Activated T-cell treated with anti-CD3 and anti-CD28 coated beads, Interleukin-2, amount 50 U/mL, for 24 hours (primary cell): ENCODE results near the gene TOMM22.

ENCODE experiments used
- DNase-seq: peaks from one replicate; pipeline ENCODE4 v3.0.0-alpha.2; 2020
- H3K27ac Mint-ChIP-seq: 2 replicates; pipeline ENCODE4 v1.8.0; 2020; ENCODE audit warnings: mild to moderate bottlenecking, mixed read lengths
- H3K27me3 Mint-ChIP-seq: 2 replicates; pipeline ENCODE4 v1.8.0; 2020; ENCODE audit warnings: mixed read lengths
- H3K36me3 Mint-ChIP-seq: 2 replicates; pipeline ENCODE4 v1.8.0; 2020; ENCODE audit warnings: low read depth, mixed read lengths
- H3K4me1 Mint-ChIP-seq: 2 replicates; pipeline ENCODE4 v1.8.0; 2020; ENCODE audit warnings: low read depth, mixed read lengths
- H3K4me3 Mint-ChIP-seq: 2 replicates; pipeline ENCODE4 v1.8.0; 2020; ENCODE audit warnings: mild to moderate bottlenecking, moderate library complexity, mixed read lengths
- H3K9me3 Mint-ChIP-seq: 2 replicates; pipeline ENCODE4 v1.8.0; 2020; ENCODE audit warnings: mixed read lengths

Gene TOMM22

GRCh38 chr22:38674888-38675287 is 6.9 kb upstream of the TOMM22 start:
- no peak overlapping the region for H3K27ac Mint-ChIP-seq
- H3K4me1 Mint-ChIP-seq = no peaks in the 10 kb centered on the region
- H3K27me3 Mint-ChIP-seq = no peaks in the 10 kb centered on the region
- no peak overlapping the region for H3K4me3 Mint-ChIP-seq
- no peak for DNase-seq
- peaks cover 32% of the 10 kb centered on the region for H3K36me3 Mint-ChIP-seq
- H3K9me3 Mint-ChIP-seq = no peaks in the 10 kb centered on the region

- H3K9me3 Mint-ChIP-seq = no peaks in the 10 kb centered on the region
- H3K27ac Mint-ChIP-seq = no peak overlapping the region
- peaks cover 29% of the 10 kb centered on the region for H3K36me3 Mint-ChIP-seq
- H3K4me1 Mint-ChIP-seq = no peaks in the 10 kb centered on the region
- DNase-seq = no peak
- H3K27me3 Mint-ChIP-seq = no peaks in the 10 kb centered on the region
- no peak overlapping the region for H3K4me3 Mint-ChIP-seq
These were observed 5.9 kb upstream of the TOMM22 start for GRCh38 chr22:38675833-38676232.

- peak overlapping the region; percentile 11 for H3K27ac Mint-ChIP-seq
- no peaks in the 10 kb centered on the region for H3K9me3 Mint-ChIP-seq
These were observed 3.1 kb downstream of the TOMM22 start for GRCh38 chr22:38684895-38685294.

GRCh38 chr22:38685761-38686160 is 4.0 kb downstream of the TOMM22 start:
- DNase-seq = no peak
- no peak overlapping the region for H3K4me3 Mint-ChIP-seq
- H3K36me3 Mint-ChIP-seq = peaks cover 88% of the 10 kb centered on the region
- H3K9me3 Mint-ChIP-seq = no peaks in the 10 kb centered on the region
- no peak overlapping the region for H3K27ac Mint-ChIP-seq
- peaks cover 22% of the 10 kb centered on the region for H3K4me1 Mint-ChIP-seq
- no peaks in the 10 kb centered on the region for H3K27me3 Mint-ChIP-seq

More at GRCh38 chr22:38684895-38685294, 3.1 kb downstream of the TOMM22 start:
- Mint-ChIP-seq H3K4me3 (no peak overlapping the region), H3K36me3 (peaks cover 82% of the 10 kb centered on the region), H3K4me1 (peaks cover 20% of the 10 kb centered on the region), H3K27me3 (no peaks in the 10 kb centered on the region)
- DNase-seq = no peak

- H3K4me3 Mint-ChIP-seq = no peak overlapping the region
- H3K27ac Mint-ChIP-seq = no peak overlapping the region
- DNase-seq = no peak
- H3K27me3 Mint-ChIP-seq = no peaks in the 10 kb centered on the region
- H3K9me3 Mint-ChIP-seq = no peaks in the 10 kb centered on the region
- peaks cover 94% of the 10 kb centered on the region for H3K36me3 Mint-ChIP-seq
- H3K4me1 Mint-ChIP-seq = peaks cover 26% of the 10 kb centered on the region
These were observed 7.9 kb downstream of the TOMM22 start for GRCh38 chr22:38689651-38690050.

- peaks cover 90% of the 10 kb centered on the region for H3K36me3 Mint-ChIP-seq
- peak overlapping the region; percentile 65 for H3K27ac Mint-ChIP-seq
- no peaks in the 10 kb centered on the region for H3K27me3 Mint-ChIP-seq
- no peaks in the 10 kb centered on the region for H3K9me3 Mint-ChIP-seq
- H3K4me3 Mint-ChIP-seq = no peak overlapping the region
- no peak for DNase-seq
- H3K4me1 Mint-ChIP-seq = peaks cover 67% of the 10 kb centered on the region
These were observed 12.3 kb downstream of the TOMM22 start for GRCh38 chr22:38694049-38694448.

GRCh38 chr22:38694940-38695339 is 13.2 kb downstream of the TOMM22 start:
- Mint-ChIP-seq H3K4me3 (no peak overlapping the region), H3K36me3 (peaks cover 90% of the 10 kb centered on the region), H3K9me3 (no peaks in the 10 kb centered on the region), H3K27ac (peak overlapping the region; percentile 79), H3K4me1 (peaks cover 76% of the 10 kb centered on the region), H3K27me3 (no peaks in the 10 kb centered on the region)
- DNase-seq = no peak

GRCh38 chr22:38696606-38697424 is 15.1 kb downstream of the TOMM22 start:
- Mint-ChIP-seq H3K9me3 (no peaks in the 10 kb centered on the region), H3K27me3 (no peaks in the 10 kb centered on the region), H3K4me3 (peak overlapping the region; percentile 93), H3K36me3 (peaks cover 78% of the 10 kb centered on the region), H3K4me1 (peaks cover 76% of the 10 kb centered on the region), H3K27ac (peak overlapping the region; percentile 92)
- DNase-seq = no peak

GRCh38 chr22:38697425-38698089 is 15.8 kb downstream of the TOMM22 start:
- Mint-ChIP-seq H3K27ac (peak overlapping the region; percentile 92), H3K4me1 (peaks cover 75% of the 10 kb centered on the region), H3K4me3 (peak overlapping the region; percentile 93), H3K9me3 (no peaks in the 10 kb centered on the region), H3K36me3 (peaks cover 71% of the 10 kb centered on the region), H3K27me3 (no peaks in the 10 kb centered on the region)
- no peak for DNase-seq

GRCh38 chr22:38698407-38699094 is 16.8 kb downstream of the TOMM22 start:
- DNase-seq = no peak
- Mint-ChIP-seq H3K4me3 (peak overlapping the region; percentile 93), H3K27me3 (no peaks in the 10 kb centered on the region), H3K36me3 (peaks cover 62% of the 10 kb centered on the region), H3K4me1 (peaks cover 66% of the 10 kb centered on the region), H3K9me3 (no peaks in the 10 kb centered on the region), H3K27ac (peak overlapping the region; percentile 92)

- Mint-ChIP-seq H3K4me3 (peak overlapping the region; percentile 93), H3K27me3 (no peaks in the 10 kb centered on the region), H3K27ac (peak overlapping the region; percentile 92), H3K36me3 (peaks cover 56% of the 10 kb centered on the region), H3K9me3 (no peaks in the 10 kb centered on the region), H3K4me1 (peaks cover 65% of the 10 kb centered on the region)
- no peak for DNase-seq
These were observed 17.4 kb downstream of the TOMM22 start for GRCh38 chr22:38699143-38699542.

- Mint-ChIP-seq H3K27ac (peak overlapping the region; percentile 92), H3K27me3 (no peaks in the 10 kb centered on the region), H3K4me1 (peaks cover 65% of the 10 kb centered on the region), H3K4me3 (peak overlapping the region; percentile 93), H3K36me3 (peaks cover 50% of the 10 kb centered on the region), H3K9me3 (no peaks in the 10 kb centered on the region)
- no peak for DNase-seq
These were observed 18.0 kb downstream of the TOMM22 start for GRCh38 chr22:38699784-38700183.

GRCh38 chr22:38700270-38700788 is 18.6 kb downstream of the TOMM22 start:
- H3K9me3 Mint-ChIP-seq = no peaks in the 10 kb centered on the region
- peak overlapping the region; percentile 92 for H3K27ac Mint-ChIP-seq

GRCh38 chr22:38700789-38701628 is 19.3 kb downstream of the TOMM22 start, which contains the start of gene JOSD1:
Gene JOSD1, minus strand, starts transcription at chr22:38700943. Its CDS starts 956 bp downstream, at chr22:38699987.
- H3K27ac Mint-ChIP-seq = peak within 1 kb of the TSS; percentile 97
- H3K4me1 Mint-ChIP-seq = peaks cover 60% of the 10 kb centered on the region
- no peaks in the 10 kb centered on the region for H3K9me3 Mint-ChIP-seq
- DNase-seq = peak; percentile 99
- no peaks in the 10 kb centered on the region for H3K27me3 Mint-ChIP-seq
- H3K4me3 Mint-ChIP-seq = peak within 1 kb of the TSS; percentile 93
- peaks cover 40% of the 10 kb centered on the region for H3K36me3 Mint-ChIP-seq

More at GRCh38 chr22:38700270-38700788, 18.6 kb downstream of the TOMM22 start:
- Mint-ChIP-seq H3K4me3 (peak overlapping the region; percentile 93), H3K36me3 (peaks cover 44% of the 10 kb centered on the region), H3K4me1 (peaks cover 64% of the 10 kb centered on the region), H3K27me3 (no peaks in the 10 kb centered on the region)
- no peak for DNase-seq
